GM18519 (cell line): Measurements from ENCODE around the gene DAB2.

Source experiments
- ATAC-seq: cut with Tn5 transposase; IDR thresholded peaks from one replicate; pipeline ENCODE4 v1.9.1; 2021; ENCODE audit warnings: mild to moderate bottlenecking, moderate library complexity; ENCODE audit not compliant: unreplicated experiment, low FRiP score

The DAB2 gene

GRCh38 chr5:39394946-39395345, 29.8 kb downstream of the DAB2 start:
- no peak for ATAC-seq

GRCh38 chr5:39390945-39391344, 33.8 kb downstream of the DAB2 start:
- ATAC-seq, result no peak

GRCh38 chr5:39387293-39387692, 37.5 kb downstream of the DAB2 start:
- no peak for ATAC-seq

GRCh38 chr5:39384271-39384670, 40.5 kb downstream of the DAB2 start:
- no peak for ATAC-seq

- ATAC-seq, result no peak
Observed at GRCh38 chr5:39381376-39381775, 43.4 kb downstream of the DAB2 start.

GRCh38 chr5:39379693-39380092, 45.1 kb downstream of the DAB2 start:
- no peak for ATAC-seq

- no peak for ATAC-seq
Observed at GRCh38 chr5:39377613-39378012, 47.2 kb downstream of the DAB2 start.

- peak; percentile 65 for ATAC-seq
Observed at GRCh38 chr5:39376293-39376714, 48.5 kb downstream of the DAB2 start.

- ATAC-seq, result no peak
Observed at GRCh38 chr5:39373791-39374190, 51.0 kb downstream of the DAB2 start.

- ATAC-seq, result no peak
Observed at GRCh38 chr5:39371367-39371635, 53.5 kb downstream of the DAB2 start.

GRCh38 chr5:39370555-39371366, 54.0 kb downstream of the DAB2 start:
- ATAC-seq, result no peak

GRCh38 chr5:39369123-39369815, 55.5 kb downstream of the DAB2 start:
- no peak for ATAC-seq

GRCh38 chr5:39368116-39368515, 56.7 kb downstream of the DAB2 start:
- no peak for ATAC-seq

- no peak for ATAC-seq
Observed at GRCh38 chr5:39367711-39368110, 57.1 kb downstream of the DAB2 start.

- ATAC-seq, result no peak
Observed at GRCh38 chr5:39364367-39364766, 60.4 kb downstream of the DAB2 start, which contains the start of gene C9. Gene C9 (minus strand): TSS chr5:39364495. CDS start chr5:39364464, 31 bp downstream.

GRCh38 chr5:39363217-39363616, 61.6 kb downstream of the DAB2 start:
- no peak for ATAC-seq

GRCh38 chr5:39362646-39363045, 62.1 kb downstream of the DAB2 start:
- no peak for ATAC-seq

- ATAC-seq, result no peak
Observed at GRCh38 chr5:39361306-39361705, 63.5 kb downstream of the DAB2 start.

- ATAC-seq, result no peak
Observed at GRCh38 chr5:39360471-39361111, 64.2 kb downstream of the DAB2 start.

- ATAC-seq, result no peak
Observed at GRCh38 chr5:39356263-39356662, 68.5 kb downstream of the DAB2 start.

GRCh38 chr5:39355324-39355723, 69.5 kb downstream of the DAB2 start:
- no peak for ATAC-seq
